Kidney (tissue), 14 donors: ENCODE measurements around the gene CYTH3. TPM values are rescaled to one million over a fixed set of nuclear protein-coding genes. Genes with fewer than 3 reads are reported as not detected.

Source experiments
- DNase-seq, 5 donors: peaks; one replicate each; pipeline ENCODE4 v3.0.0-alpha.2; 2013 to 2020
- FAIRE-seq: peaks from 2 replicates; lab custom pipeline; 2012; peaks lifted over from hg19 to GRCh38; lab: Jason Lieb, UNC
- H3K27ac ChIP-seq, 2 donors: one replicate each; pipeline ENCODE4 v1.7.0; 2013; ENCODE audit warnings: low read depth in 2 of 2, low read length in 2 of 2, inconsistent platforms in 1 of 2
- H3K27me3 ChIP-seq: one replicate; pipeline ENCODE4 v1.7.1; 2013; ENCODE audit warnings: low read length, inconsistent platforms; ENCODE audit not compliant: control insufficient read depth, insufficient read depth
- H3K36me3 ChIP-seq, 3 donors: one replicate each; pipeline versions ENCODE4 v1.7.0 to v1.7.1; 2013; ENCODE audit warnings: low read length in 3 of 3, control low read depth in 1 of 3, inconsistent platforms in 1 of 3; ENCODE audit not compliant: insufficient read depth in 3 of 3, control insufficient read depth in 2 of 3
- H3K4me1 ChIP-seq, 3 donors: one replicate each; pipeline versions ENCODE4 v1.7.0 to v1.7.1; 2013; ENCODE audit warnings: low read length in 3 of 3, inconsistent platforms in 1 of 3, low read depth in 1 of 3; ENCODE audit not compliant: control insufficient read depth in 2 of 3, insufficient read depth in 2 of 3
- H3K4me3 ChIP-seq, 3 donors: one replicate each; pipeline versions ENCODE4 v1.7.0 to v1.8.1; 2013; ENCODE audit warnings: low read length in 3 of 3, control low read depth in 1 of 3, inconsistent platforms in 1 of 3
- H3K9ac ChIP-seq, 3 donors: one replicate each; pipeline versions ENCODE4 v1.7.0 to v1.7.1; 2013; ENCODE audit warnings: low read length in 3 of 3, control low read depth in 1 of 3, inconsistent platforms in 1 of 3
- H3K9me3 ChIP-seq, 3 donors: one replicate each; pipeline versions ENCODE4 v1.7.0 to v1.7.1; 2013; ENCODE audit warnings: low read length in 3 of 3, control low read depth in 1 of 3, inconsistent platforms in 1 of 3; ENCODE audit not compliant: control insufficient read depth in 2 of 3, insufficient read depth in 1 of 3
- CTCF ChIP-seq: IDR thresholded peaks from 3 replicates; pipeline ENCODE4 v1.5.1; 2012; ENCODE audit warnings: mild to moderate bottlenecking, moderate library complexity, borderline replicate concordance; ENCODE audit not compliant: insufficient read depth; ENCODE audit errors: extremely low read depth
- intact Hi-C: fragments of 100-400 bp; cut with DNase I; formaldehyde crosslinking; loops from one replicate; pipeline ENCODE4 v1.11.1; 2022
- polyA plus RNA-seq: library from polyadenylated mRNA; stranded (reverse); fragments of 350-450 nt; fragmentation: Illumina TruSeq; extraction: RNeasy Lipid Tissue Mini Kit (QIAGEN cat#74804); gene quantifications from one replicate; pipeline ENCODE4 v1.2.3, GENCODE V29; 2014; ENCODE audit warnings: low read depth, low replicate concordance; ENCODE audit not compliant: insufficient read depth
- total RNA-seq: library from RNA; stranded (reverse); fragmentation: NEBNext Ultra II Directional; extraction: Animal tissue kit (Norgen Biotek cat#: 25700); gene quantifications from one replicate; pipeline ENCODE4 v1.2.1, GENCODE V29; 2021
- donor health status: control.
- donor health status: control.
- donor health status: control.
- donor health status: control.
- donor health status: control.
- donor health status: DM: yes; HTN: yes; CAD: no.
- donor health status: Normal renal cell carcinoma (clear cell type).

The CYTH3 gene
- total and polyA plus RNA-seq, 2 donors from 2014 or later, result 9.1 to 18.5 TPM

DNA sequence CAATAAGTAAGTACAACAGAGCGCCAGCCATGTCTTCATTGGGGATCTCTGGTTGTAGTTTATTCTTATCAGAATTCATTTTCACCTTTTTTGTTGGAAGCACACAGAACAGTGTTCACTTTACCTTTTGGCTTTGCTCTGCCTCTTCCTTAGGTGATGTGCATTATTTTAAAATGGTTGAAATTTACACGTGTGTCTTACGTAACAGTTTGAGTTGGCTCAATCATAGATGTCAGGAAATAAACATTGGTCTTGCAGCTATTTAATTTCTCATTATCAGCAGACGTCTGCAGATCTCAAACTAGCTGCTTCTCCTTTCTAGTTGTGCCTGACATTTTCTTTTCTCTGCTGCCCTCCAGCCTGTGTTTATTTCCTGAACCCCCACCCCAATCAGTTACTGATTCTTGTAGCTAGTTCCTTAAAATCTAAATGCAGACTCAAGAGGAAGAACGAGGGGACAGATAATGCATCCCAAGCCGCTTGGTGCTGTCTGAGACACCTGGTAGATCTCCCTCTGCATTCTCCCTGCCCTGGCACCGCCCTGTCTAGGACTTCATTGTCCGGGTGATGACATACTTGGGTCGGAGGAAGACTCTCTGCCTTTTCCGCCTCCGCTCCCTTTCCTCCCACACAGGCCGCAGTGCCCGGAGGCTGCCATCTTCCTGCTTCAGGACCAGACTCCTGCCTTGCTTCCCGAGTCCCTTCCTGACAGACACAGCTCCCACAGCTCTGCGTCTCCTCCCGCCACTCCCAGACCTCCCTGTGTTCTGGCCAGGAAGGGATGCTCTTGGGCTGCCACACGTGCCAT lies 133.0 kb downstream of the CYTH3 start:
- no peak for FAIRE-seq
- no peak overlapping the region for H3K4me3 ChIP-seq
- H3K27me3 ChIP-seq, result no peaks in the 10 kb centered on the region
- TF ChIP-seq CTCF, result no peak
- no peaks in the 10 kb centered on the region for H3K9me3 ChIP-seq
- no peaks in the 10 kb centered on the region for H3K4me1 ChIP-seq
- peaks cover 0 to 34% (median 27%) of the 10 kb centered on the region in 3 donors for H3K36me3 ChIP-seq
- H3K9ac ChIP-seq, result no peak overlapping the region
- intact Hi-C loops, result no loop called here
- H3K27ac ChIP-seq, result no peak overlapping the region
- no peak for DNase-seq

DNA sequence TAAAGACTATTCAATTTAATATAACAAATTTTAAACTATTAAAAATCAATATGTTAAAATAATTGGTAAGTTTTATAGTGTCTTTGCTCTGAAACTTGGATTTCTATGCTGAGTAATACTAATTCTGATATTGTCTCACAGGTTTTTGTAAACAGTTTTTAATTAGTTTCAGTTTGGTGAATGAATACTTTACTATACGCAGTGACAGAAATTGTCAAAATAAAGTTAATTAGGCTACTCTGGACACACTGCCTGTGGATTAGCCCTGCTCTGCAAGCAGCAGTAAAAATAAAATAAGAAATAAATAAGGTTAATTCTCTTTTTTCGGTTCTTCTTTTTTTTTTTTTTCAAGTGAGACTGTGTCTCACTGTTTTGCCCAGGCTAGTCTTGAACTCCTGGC lies 135.9 kb downstream of the CYTH3 start:
- intact Hi-C loops, result no loop called here
- H3K4me3 ChIP-seq, result no peak overlapping the region

GRCh38 chr7:6133249-6133648 lies 139.2 kb downstream of the CYTH3 start:
- Histone ChIP-seq H3K4me3 (no peak overlapping the region), H3K36me3 (peaks cover 0 to 12% (median 2%) of the 10 kb centered on the region in 3 donors), H3K4me1 (no peaks in the 10 kb centered on the region), H3K27me3 (no peaks in the 10 kb centered on the region), H3K27ac (no peak overlapping the region), H3K9me3 (no peaks in the 10 kb centered on the region), H3K9ac (no peak overlapping the region)
- no peak for TF ChIP-seq CTCF
- DNase-seq, result no peak
- intact Hi-C loops, result no loop called here
- FAIRE-seq, result no peak

More for the DNA sequence above, 135.9 kb downstream of the CYTH3 start:
- H3K9ac ChIP-seq, result no peak overlapping the region
- H3K27me3 ChIP-seq, result no peaks in the 10 kb centered on the region
- DNase-seq (no peak), FAIRE-seq (no peak)
- no peaks in the 10 kb centered on the region for H3K9me3 ChIP-seq
- no peak overlapping the region for H3K27ac ChIP-seq
- TF ChIP-seq CTCF, result no peak
- H3K36me3 ChIP-seq, result peaks cover 0 to 21% (median 20%) of the 10 kb centered on the region in 3 donors
- H3K4me1 ChIP-seq, result no peaks in the 10 kb centered on the region
